Adipocyte (in vitro differentiated cells): ENCODE results near the gene DNMBP.
"Not testable (repeated sequence)": the region's sequence is repeated elsewhere in the genome, so short reads cannot be mapped to it uniquely, and the experiment has no call there.

Experiments
- DNase-seq: peaks from one replicate; pipeline ENCODE4 v3.0.0-alpha.2; 2015; ENCODE audit warnings: low read depth
- H3K27me3 ChIP-seq: replicated peaks from 2 replicates; pipeline ENCODE4 v1.7.0; 2013; ENCODE audit warnings: mild to moderate bottlenecking, low read length, moderate library complexity; ENCODE audit not compliant: control insufficient read depth, insufficient read depth
- H3K36me3 ChIP-seq: 2 replicates; pipeline ENCODE4 v1.7.0; 2013; ENCODE audit warnings: low read length, mild to moderate bottlenecking, moderate library complexity; ENCODE audit not compliant: control insufficient read depth, insufficient read depth, severe bottlenecking
- H3K4me1 ChIP-seq: 2 replicates; pipeline ENCODE4 v1.7.0; 2013; ENCODE audit warnings: mild to moderate bottlenecking, low read length, moderate library complexity; ENCODE audit not compliant: control insufficient read depth, insufficient read depth
- H3K4me3 ChIP-seq: 2 replicates; pipeline ENCODE4 v1.7.0; 2013; ENCODE audit warnings: mild to moderate bottlenecking, low read length, moderate library complexity
- H3K9ac ChIP-seq: 2 replicates; pipeline ENCODE4 v1.7.0; 2013; ENCODE audit warnings: mild to moderate bottlenecking, low read length, moderate library complexity
- H3K9me3 ChIP-seq: 2 replicates; pipeline ENCODE4 v1.7.0; 2013; ENCODE audit warnings: mild to moderate bottlenecking, low read length, moderate library complexity; ENCODE audit not compliant: control insufficient read depth

Gene DNMBP

DNA sequence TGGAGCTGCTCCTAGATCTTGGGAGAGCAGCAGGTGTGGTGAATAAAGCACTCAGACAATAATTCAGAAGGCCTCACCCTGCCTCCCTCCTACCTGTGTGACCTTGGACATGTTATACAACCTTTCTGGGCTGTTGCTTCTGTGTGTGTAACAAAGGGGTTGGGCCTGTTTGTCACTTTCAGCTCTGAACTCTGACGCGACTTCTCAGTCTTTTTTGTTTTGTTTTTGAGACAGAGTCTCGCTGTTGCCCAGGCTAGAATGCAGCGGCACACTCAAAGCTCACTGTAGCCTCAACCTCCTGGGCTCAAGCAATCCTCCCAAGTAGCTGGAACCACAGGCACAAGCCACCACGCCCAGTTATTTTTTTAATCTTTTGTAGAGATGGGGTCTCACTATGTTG, 89.3 kb downstream of the DNMBP start:
- no peaks in the 10 kb centered on the region for H3K9me3 ChIP-seq
- H3K4me1 ChIP-seq: peaks cover 20% of the 10 kb centered on the region
- H3K9ac ChIP-seq: no peak overlapping the region
- H3K36me3 ChIP-seq: peaks cover 20% of the 10 kb centered on the region
- no peak overlapping the region for H3K4me3 ChIP-seq
- DNase-seq: no peak
- no peaks in the 10 kb centered on the region for H3K27me3 ChIP-seq

DNA sequence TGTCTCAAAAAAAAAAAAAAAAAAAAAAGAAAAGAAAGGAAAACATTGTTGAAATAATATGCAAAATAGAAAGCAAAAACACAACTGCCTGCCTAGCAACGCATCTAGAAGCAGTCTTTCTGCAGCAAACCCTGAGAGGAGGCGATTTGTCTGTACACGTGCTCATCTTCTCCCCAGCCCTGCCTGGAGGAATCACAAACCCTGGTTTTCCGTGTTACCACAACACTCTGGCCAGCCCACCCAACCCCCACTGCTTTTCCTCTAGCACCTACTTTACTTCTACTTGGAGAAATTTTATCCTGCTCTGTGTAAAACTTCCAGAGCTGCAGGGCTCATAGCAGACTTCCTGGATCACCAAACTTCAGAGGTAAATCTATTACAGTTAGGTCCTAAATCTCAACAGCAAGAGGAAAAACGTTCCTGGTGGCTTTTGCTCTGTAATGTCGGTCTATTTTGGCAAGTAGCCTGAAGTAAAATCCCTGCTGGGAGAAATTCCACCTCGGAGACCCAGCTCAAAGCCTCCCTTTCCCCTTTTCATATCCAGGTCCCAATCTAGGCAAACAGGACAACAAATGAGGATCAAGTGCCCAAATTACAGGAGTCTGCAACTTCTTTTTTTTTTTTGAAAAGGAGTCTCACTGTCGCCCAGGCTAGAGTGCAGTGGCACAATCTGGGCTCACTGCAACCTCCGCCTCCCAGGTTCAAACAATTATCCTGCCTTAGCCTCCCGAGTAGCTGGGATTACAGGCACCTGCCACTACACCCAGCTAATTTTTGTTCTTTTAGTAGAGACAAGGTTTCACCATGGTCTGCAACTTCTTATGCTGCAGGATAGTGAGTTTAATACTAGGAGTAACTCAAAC, 91.6 kb downstream of the DNMBP start:
- Histone ChIP-seq H3K9ac (peak overlapping the region; percentile 68), H3K9me3 (no peaks in the 10 kb centered on the region), H3K4me3 (peak overlapping the region; percentile 72), H3K27me3 (no peaks in the 10 kb centered on the region), H3K36me3 (peaks cover 31% of the 10 kb centered on the region), H3K4me1 (peaks cover 15% of the 10 kb centered on the region)
- DNase-seq: peak; percentile 53

DNA sequence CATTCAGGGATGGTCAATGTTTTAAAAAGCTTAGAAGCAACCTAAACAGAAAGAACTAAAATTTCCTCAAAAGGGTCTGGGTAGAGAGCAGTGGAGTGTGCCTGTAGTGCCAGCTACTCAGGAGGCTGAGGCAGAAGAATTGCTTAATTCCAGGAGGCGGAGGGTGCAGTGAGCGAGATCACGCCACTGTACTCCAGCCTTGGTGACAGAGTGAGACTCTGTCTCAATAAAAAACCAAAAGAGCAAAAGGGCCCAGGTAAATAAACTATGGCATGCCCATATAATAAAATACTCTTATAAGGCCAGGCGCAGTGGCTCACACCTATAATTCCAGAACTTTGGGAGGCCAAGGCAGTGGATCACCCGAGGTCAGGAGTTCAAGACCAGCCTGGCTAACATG, 93.0 kb downstream of the DNMBP start:
- H3K36me3 ChIP-seq: peaks cover 31% of the 10 kb centered on the region
- no peaks in the 10 kb centered on the region for H3K27me3 ChIP-seq
- DNase-seq: no peak
- H3K9me3 ChIP-seq: no peaks in the 10 kb centered on the region
- peaks cover 26% of the 10 kb centered on the region for H3K4me1 ChIP-seq
- H3K9ac ChIP-seq: no peak overlapping the region
- no peak overlapping the region for H3K4me3 ChIP-seq

DNA sequence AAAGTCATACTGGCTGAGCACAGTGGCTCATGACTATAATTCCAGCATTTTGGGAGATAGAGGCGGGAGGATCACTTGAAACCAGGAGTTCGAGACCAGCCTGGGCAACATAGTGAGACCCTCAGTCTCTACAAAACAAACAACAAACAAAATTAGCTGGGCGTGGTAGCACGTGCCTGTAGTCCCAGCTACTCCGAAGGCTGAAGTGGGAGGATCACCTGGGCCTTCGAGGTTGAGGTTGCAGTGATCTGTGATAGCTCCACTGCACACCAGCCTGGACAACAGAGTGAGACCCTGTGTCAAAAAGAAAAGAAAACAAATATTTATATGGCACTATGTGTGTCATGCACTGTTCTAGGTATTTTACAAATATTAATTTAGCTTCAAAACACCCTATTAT, 94.3 kb downstream of the DNMBP start:
- DNase-seq: no peak
- H3K9me3 ChIP-seq: no peaks in the 10 kb centered on the region

DNA sequence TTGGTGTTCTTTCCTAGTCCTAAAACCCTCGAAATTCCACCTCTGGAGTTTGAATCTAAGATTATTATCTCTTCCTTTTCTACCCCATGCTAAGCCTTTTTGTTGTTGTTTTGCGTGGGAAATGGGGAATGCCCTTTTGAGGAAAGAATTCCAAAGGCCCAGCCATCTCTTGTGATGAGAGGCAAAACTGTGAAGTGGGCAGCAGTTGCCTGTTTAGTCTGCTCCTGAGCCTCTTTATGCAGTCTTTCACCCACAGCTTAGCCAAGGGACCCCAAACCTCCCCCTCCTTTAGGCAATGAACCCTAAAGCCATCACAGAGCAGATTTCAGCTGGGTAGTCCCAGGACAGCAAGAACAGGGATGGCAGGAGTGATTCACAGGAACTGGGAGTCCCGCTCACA, 95.5 kb downstream of the DNMBP start:
- Histone ChIP-seq H3K27me3 (no peaks in the 10 kb centered on the region), H3K4me1 (peaks cover 36% of the 10 kb centered on the region), H3K4me3 (no peak overlapping the region), H3K36me3 (peaks cover 20% of the 10 kb centered on the region), H3K9ac (no peak overlapping the region), H3K9me3 (no peaks in the 10 kb centered on the region)
- no peak for DNase-seq

More for the DNA sequence above, 94.3 kb downstream of the DNMBP start:
- H3K36me3 ChIP-seq: peaks cover 21% of the 10 kb centered on the region
- no peak overlapping the region for H3K4me3 ChIP-seq
- H3K4me1 ChIP-seq: peaks cover 36% of the 10 kb centered on the region
- H3K27me3 ChIP-seq: no peaks in the 10 kb centered on the region
- no peak overlapping the region for H3K9ac ChIP-seq

DNA sequence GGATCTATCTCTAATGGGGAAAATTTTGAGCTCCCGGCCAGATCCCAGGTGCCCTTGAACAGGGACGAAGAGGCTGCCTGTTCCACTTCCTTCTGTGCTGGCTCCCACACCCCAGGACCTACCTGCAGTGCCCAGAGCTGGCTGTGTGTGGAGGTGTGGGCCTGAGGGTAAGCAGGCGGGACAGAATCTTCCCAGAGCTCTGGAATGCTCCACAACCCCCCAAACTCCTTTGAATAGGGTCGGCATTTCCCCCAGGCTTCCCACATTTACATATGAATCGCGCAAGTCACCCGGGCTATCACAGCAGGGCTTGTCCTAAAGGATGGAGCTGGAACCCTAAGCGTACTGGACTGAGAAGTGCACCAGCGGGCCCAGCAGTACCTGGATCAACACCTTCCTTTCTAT, 95.9 kb downstream of the DNMBP start:
- no peak for DNase-seq
- H3K4me3 ChIP-seq: no peak overlapping the region
- peaks cover 36% of the 10 kb centered on the region for H3K4me1 ChIP-seq
- no peaks in the 10 kb centered on the region for H3K9me3 ChIP-seq
- H3K36me3 ChIP-seq: peaks cover 22% of the 10 kb centered on the region
- H3K9ac ChIP-seq: no peak overlapping the region
- H3K27me3 ChIP-seq: no peaks in the 10 kb centered on the region

DNA sequence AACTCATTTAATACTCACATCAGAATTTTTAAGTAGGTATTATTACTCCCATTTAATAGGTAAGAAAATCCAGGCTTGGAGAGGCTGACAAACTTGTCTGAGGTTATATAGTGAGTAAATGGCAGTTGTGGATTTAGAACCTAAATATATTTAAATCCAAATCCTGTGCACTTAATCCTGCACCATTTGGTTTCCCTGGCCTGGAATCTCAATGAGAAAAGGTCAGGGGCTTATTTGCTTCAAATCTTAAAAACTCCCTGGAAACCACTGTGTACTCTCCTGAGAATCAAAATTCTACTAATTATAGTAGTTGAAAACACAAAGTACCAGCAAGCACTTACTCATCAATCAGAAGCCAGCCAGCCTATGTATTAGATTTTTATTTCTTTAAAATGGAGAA, 97.7 kb downstream of the DNMBP start:
- no peak for DNase-seq
- H3K36me3 ChIP-seq: peaks cover 38% of the 10 kb centered on the region
- H3K4me1 ChIP-seq: peaks cover 32% of the 10 kb centered on the region
- no peaks in the 10 kb centered on the region for H3K27me3 ChIP-seq
- peak overlapping the region; percentile 42 for H3K9ac ChIP-seq
- peak overlapping the region; percentile 39 for H3K4me3 ChIP-seq
- H3K9me3 ChIP-seq: no peaks in the 10 kb centered on the region

DNA sequence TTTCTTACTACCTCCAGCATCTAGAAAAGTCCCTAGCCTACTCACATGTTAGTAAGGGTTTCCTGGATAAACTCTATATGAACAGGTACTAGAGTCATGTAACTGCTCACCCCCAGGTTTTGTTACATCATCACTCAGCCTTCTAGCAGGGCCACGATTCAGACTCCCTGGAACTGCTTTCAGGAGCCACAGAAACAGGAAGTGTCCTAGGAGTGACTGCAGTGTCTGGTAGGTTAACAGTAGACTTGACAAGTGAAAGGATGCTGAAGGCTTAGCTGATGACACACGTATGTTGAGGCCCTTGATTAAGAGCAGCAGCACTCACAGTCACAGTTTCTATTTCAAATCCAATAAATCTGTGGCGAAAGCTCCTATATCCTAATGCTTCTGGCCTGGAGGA, 101.2 kb downstream of the DNMBP start:
- H3K9ac ChIP-seq: no peak overlapping the region
- peaks cover 54% of the 10 kb centered on the region for H3K36me3 ChIP-seq
- peaks cover 44% of the 10 kb centered on the region for H3K4me1 ChIP-seq
- H3K9me3 ChIP-seq: no peaks in the 10 kb centered on the region
- H3K27me3 ChIP-seq: no peaks in the 10 kb centered on the region
- DNase-seq: no peak
- no peak overlapping the region for H3K4me3 ChIP-seq

DNA sequence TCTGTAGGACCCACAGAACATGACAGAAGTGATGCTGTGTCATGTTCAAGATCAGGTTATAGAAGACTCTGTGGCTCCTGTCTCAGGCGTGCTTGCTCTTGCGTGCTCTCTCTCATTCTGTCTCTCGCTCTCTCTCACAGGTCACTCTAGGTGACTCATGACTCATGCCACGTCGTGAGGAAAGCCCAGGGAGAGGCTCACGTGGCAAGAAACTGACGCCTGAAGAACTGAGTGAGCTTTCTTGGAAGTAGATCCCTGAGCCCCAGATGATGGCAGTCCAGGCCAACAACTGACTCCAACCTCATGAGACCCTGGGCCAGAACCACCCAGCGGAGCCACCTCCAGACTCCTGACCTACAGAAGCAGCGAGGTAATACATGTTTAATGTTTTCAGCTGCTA, 103.3 kb downstream of the DNMBP start:
- peak overlapping the region; percentile 58 for H3K9ac ChIP-seq
- H3K9me3 ChIP-seq: no peaks in the 10 kb centered on the region
- H3K4me1 ChIP-seq: peaks cover 26% of the 10 kb centered on the region
- H3K4me3 ChIP-seq: no peak overlapping the region
- DNase-seq: no peak
- H3K27me3 ChIP-seq: no peaks in the 10 kb centered on the region
- peaks cover 65% of the 10 kb centered on the region for H3K36me3 ChIP-seq

DNA sequence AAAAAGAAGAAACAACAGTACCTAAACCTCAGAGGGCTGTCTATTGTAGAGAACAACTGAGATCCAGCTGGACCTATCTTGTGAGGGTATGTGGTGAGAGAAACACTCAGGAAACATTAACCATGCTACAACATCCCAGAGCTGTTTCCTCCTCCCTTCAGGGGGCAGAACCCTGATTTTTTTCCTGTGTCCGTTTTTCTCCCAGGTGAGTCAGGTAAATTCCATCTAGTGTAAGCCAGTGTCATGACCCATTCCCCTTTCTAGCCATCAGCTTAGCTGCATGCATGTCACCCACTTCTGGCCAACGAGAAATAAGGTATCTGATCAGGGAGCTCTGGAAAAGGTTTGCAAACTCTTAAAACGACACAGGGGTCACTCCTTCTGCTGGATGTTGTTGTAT, 103.8 kb downstream of the DNMBP start:
- Histone ChIP-seq H3K36me3 (peaks cover 70% of the 10 kb centered on the region), H3K4me3 (no peak overlapping the region), H3K9me3 (no peaks in the 10 kb centered on the region), H3K4me1 (peaks cover 21% of the 10 kb centered on the region), H3K27me3 (no peaks in the 10 kb centered on the region), H3K9ac (peak overlapping the region; percentile 58)
- DNase-seq: no peak

DNA sequence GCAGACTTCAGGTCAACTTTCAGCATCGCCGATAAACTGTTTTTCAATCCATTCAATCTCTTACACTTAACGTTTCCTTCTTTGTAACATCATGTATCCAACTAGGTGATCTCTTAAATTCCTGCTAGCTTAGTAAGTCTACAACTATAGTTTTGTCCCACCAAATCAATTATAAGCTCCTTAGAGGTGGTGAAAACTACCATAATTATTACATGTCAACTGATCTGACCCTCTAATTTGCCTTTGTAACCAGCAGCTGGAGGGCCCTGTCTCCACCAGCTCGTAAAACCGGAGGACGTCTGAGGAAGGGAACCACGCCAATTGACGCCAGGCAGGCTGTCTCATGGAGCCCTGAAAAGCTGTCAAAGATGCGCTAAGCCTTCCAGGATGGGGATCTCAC, 113.9 kb downstream of the DNMBP start:
- Histone ChIP-seq H3K9ac (no peak overlapping the region), H3K36me3 (peaks cover 84% of the 10 kb centered on the region), H3K27me3 (no peaks in the 10 kb centered on the region), H3K4me1 (peaks cover 10% of the 10 kb centered on the region), H3K4me3 (no peak overlapping the region), H3K9me3 (no peaks in the 10 kb centered on the region)
- no peak for DNase-seq

DNA sequence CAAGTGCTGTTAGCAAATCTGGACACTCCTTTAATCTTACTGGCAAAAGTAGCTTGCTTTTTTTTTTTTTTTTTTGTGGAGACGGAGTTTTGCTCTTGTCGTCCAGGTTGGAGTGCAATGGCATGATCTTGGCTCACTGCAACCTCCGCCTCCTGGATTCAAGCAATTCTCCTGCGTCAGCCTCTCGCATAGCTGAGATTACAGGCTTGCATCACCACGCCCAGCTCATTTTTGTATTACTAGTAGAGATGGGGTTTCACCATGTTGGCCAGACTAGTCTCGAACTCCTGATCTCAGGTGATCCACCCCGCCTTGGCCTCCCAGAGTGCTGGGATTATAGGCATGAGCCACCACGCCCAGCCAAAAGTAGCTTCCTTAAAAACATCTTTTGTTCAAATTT, 114.7 kb downstream of the DNMBP start:
- not testable (repeated sequence) for H3K9me3 ChIP-seq, H3K4me1 ChIP-seq, DNase-seq, H3K4me3 ChIP-seq, H3K9ac ChIP-seq, H3K27me3 ChIP-seq
- peaks cover 85% of the 10 kb centered on the region for H3K36me3 ChIP-seq
